Neural cell (in vitro differentiated cells): Measurements from ENCODE around the gene NACC2. TPM values are rescaled to one million over a fixed set of nuclear protein-coding genes. Genes with fewer than 3 reads are reported as not detected.

Experiments used
- H2AFZ ChIP-seq: fragments of 200-600, 300-800 bp; sonication (generic), shearing (Covaris generic); 2 replicates; pipeline ENCODE4 v1.6.0; 2014; ENCODE audit warnings: low read depth, mild to moderate bottlenecking, antibody characterized with exemption, low read length, moderate library complexity
- H3F3A ChIP-seq: fragments of 200-600 bp; shearing (Covaris generic); 2 replicates; pipeline ENCODE4 v1.6.1; 2016; ENCODE audit warnings: mild to moderate bottlenecking, moderate library complexity, mixed read lengths, antibody characterized with exemption, low read length; ENCODE audit not compliant: insufficient read depth, poor library complexity, severe bottlenecking
- H3K27ac ChIP-seq: fragments of 200-600, 300-800 bp; sonication (generic), shearing (Covaris generic); 2 replicates; pipeline ENCODE4 v1.5.1; 2014; ENCODE audit warnings: mild to moderate bottlenecking, low read length, moderate library complexity
- H3K27me3 ChIP-seq: fragments of 300-800, 200-600 bp; sonication (generic), shearing (Covaris generic); 2 replicates; pipeline ENCODE4 v1.6.0; 2014; ENCODE audit warnings: mild to moderate bottlenecking, low read depth, low read length, moderate library complexity; ENCODE audit not compliant: insufficient read depth
- H3K36me3 ChIP-seq: fragments of 300-800, 200-600 bp; sonication (generic), shearing (Covaris generic); 2 replicates; pipeline ENCODE4 v1.5.1; 2014; ENCODE audit warnings: mild to moderate bottlenecking, antibody characterized with exemption, low read length, moderate library complexity; ENCODE audit not compliant: insufficient read depth
- H3K4me2 ChIP-seq: fragments of 300-800, 200-600 bp; sonication (generic), shearing (Covaris generic); 2 replicates; pipeline ENCODE4 v1.6.0; 2014; ENCODE audit warnings: mild to moderate bottlenecking, low read length
- H3K4me3 ChIP-seq: fragments of 300-800, 200-600 bp; sonication (generic), shearing (Covaris generic); 2 replicates; pipeline ENCODE4 v1.5.1; 2014; ENCODE audit warnings: mild to moderate bottlenecking, low read length, moderate library complexity
- H3K79me2 ChIP-seq: fragments of 200-600 bp; shearing (Covaris generic); replicated peaks from 2 replicates; pipeline ENCODE4 v1.6.0; 2014; ENCODE audit warnings: mild to moderate bottlenecking, low read length, moderate library complexity; ENCODE audit not compliant: insufficient read depth
- H3K9ac ChIP-seq: fragments of 300-800, 200-600 bp; sonication (generic), shearing (Covaris generic); 2 replicates; pipeline ENCODE4 v1.6.1; 2016; ENCODE audit warnings: mild to moderate bottlenecking, low read length, mixed read lengths
- H3K9me2 ChIP-seq: fragments of 200-600 bp; shearing (Covaris generic); 2 replicates; pipeline ENCODE4 v1.6.1; 2016; ENCODE audit warnings: mild to moderate bottlenecking, low read length, mixed read lengths; ENCODE audit not compliant: insufficient read depth
- H3K9me3 ChIP-seq: fragments of 200-600, 300-800 bp; sonication (generic), shearing (Covaris generic); 2 replicates; pipeline ENCODE4 v1.6.1; 2016; ENCODE audit warnings: mild to moderate bottlenecking, mixed run types, low read length, moderate library complexity, mixed read lengths
- H4K20me1 ChIP-seq: fragments of 200-600 bp; shearing (Covaris generic); 2 replicates; pipeline ENCODE4 v1.6.1; 2016; ENCODE audit warnings: mild to moderate bottlenecking, mixed run types; ENCODE audit not compliant: insufficient read depth
- CTCF ChIP-seq: fragments of 450-650 bp; IDR thresholded peaks from 2 replicates; pipeline ENCODE4 v1.5.1; 2014; ENCODE audit warnings: antibody characterized with exemption, mild to moderate bottlenecking, moderate library complexity; ENCODE audit not compliant: poor library complexity, severe bottlenecking
- EP300 ChIP-seq: fragments of 450-650 bp; conservative IDR thresholded peaks from 2 replicates; pipeline ENCODE4 v1.6.1; 2014; ENCODE audit warnings: antibody characterized with exemption, mild to moderate bottlenecking, moderate library complexity; ENCODE audit not compliant: poor library complexity, severe bottlenecking
- EZH2 ChIP-seq: fragments of 200-600, 300-800 bp; shearing (Covaris generic), sonication (generic); IDR thresholded peaks from 2 replicates; pipeline ENCODE4 v1.6.1; 2014; ENCODE audit warnings: antibody characterized with exemption, low read length, borderline replicate concordance, mild to moderate bottlenecking; ENCODE audit not compliant: insufficient read depth, poor library complexity, severe bottlenecking
- MXI1 ChIP-seq: fragments of 450-650 bp; conservative IDR thresholded peaks from 2 replicates; pipeline ENCODE4 v1.6.1; 2014; ENCODE audit warnings: antibody characterized with exemption, mild to moderate bottlenecking; ENCODE audit not compliant: poor library complexity, severe bottlenecking
- POLR2AphosphoS5 ChIP-seq: IDR thresholded peaks from 2 replicates; pipeline ENCODE4 v1.6.1; 2012
- RAD21 ChIP-seq: fragments of 450-650 bp; conservative IDR thresholded peaks from 2 replicates; pipeline ENCODE4 v1.6.1; 2014; ENCODE audit warnings: antibody characterized with exemption, mild to moderate bottlenecking, moderate library complexity
- REST ChIP-seq: IDR thresholded peaks from 2 replicates; pipeline ENCODE4 v1.6.1; 2012; ENCODE audit warnings: borderline replicate concordance
- SMC3 ChIP-seq: fragments of 450-650 bp; conservative IDR thresholded peaks from 2 replicates; pipeline ENCODE4 v1.6.1; 2014; ENCODE audit warnings: antibody characterized with exemption, mild to moderate bottlenecking, moderate library complexity; ENCODE audit not compliant: poor library complexity
- TAF1 ChIP-seq: IDR thresholded peaks from 2 replicates; pipeline ENCODE4 v1.6.1; 2012; ENCODE audit warnings: low read depth
- polyA plus RNA-seq: library from polyadenylated mRNA; depleted of rRNA; stranded (reverse); fragments of >200 nt; gene quantifications from 2 replicates; pipeline ENCODE4 v1.2.3, GENCODE V29; 2014

NACC2 gene
- polyA plus RNA-seq, 1 donor from 2014 or later: 1.7 TPM

- no peaks in the 10 kb centered on the region for H3K79me2 ChIP-seq
- no peak overlapping the region for H3K9ac ChIP-seq
- H3K9me2 ChIP-seq: no peaks in the 10 kb centered on the region
- no peak for TF ChIP-seq EZH2
- no peak for TF ChIP-seq MXI1
- TF ChIP-seq EP300: no peak
- no peak for TF ChIP-seq RAD21
- TF ChIP-seq SMC3: no peak
- no peak for TF ChIP-seq POLR2AphosphoS5
- TF ChIP-seq CTCF: no peak
- TF ChIP-seq TAF1: no peak
- no peak for TF ChIP-seq REST
- no peaks in the 10 kb centered on the region for H3K36me3 ChIP-seq
- H3K9me3 ChIP-seq: no peaks in the 10 kb centered on the region
- no peaks in the 10 kb centered on the region for H3F3A ChIP-seq
- H3K4me2 ChIP-seq: no peak overlapping the region
- H3K4me3 ChIP-seq: no peak overlapping the region
- H4K20me1 ChIP-seq: no peaks in the 10 kb centered on the region
- no peak overlapping the region for H2AFZ ChIP-seq
- no peak overlapping the region for H3K27ac ChIP-seq
- peaks cover 14% of the 10 kb centered on the region for H3K27me3 ChIP-seq
Observed at GRCh38 chr9:136092353-136092650, 2.8 kb downstream of the NACC2 start.

GRCh38 chr9:136091582-136092352 is 3.3 kb downstream of the NACC2 start:
- no peaks in the 10 kb centered on the region for H3F3A ChIP-seq
- no peaks in the 10 kb centered on the region for H3K9me3 ChIP-seq
- no peaks in the 10 kb centered on the region for H3K36me3 ChIP-seq
- H2AFZ ChIP-seq: no peak overlapping the region
- H3K9ac ChIP-seq: no peak overlapping the region
- H3K79me2 ChIP-seq: no peaks in the 10 kb centered on the region
- peaks cover 14% of the 10 kb centered on the region for H3K27me3 ChIP-seq
- H3K27ac ChIP-seq: no peak overlapping the region
- no peak overlapping the region for H3K4me2 ChIP-seq
- no peaks in the 10 kb centered on the region for H3K9me2 ChIP-seq
- no peaks in the 10 kb centered on the region for H4K20me1 ChIP-seq
- no peak overlapping the region for H3K4me3 ChIP-seq
- TF ChIP-seq REST: no peak
- no peak for TF ChIP-seq MXI1
